Lung (tissue), 12 donors: ENCODE measurements around the gene GTPBP2. TPM values are rescaled to one million over a fixed set of nuclear protein-coding genes. Genes with fewer than 3 reads are reported as not detected.

ENCODE experiments used
- ATAC-seq: fragments of 200-7000 bp; cut with Tn5 transposase; one replicate; pipeline ENCODE4 v1.9.1; 2020; ENCODE audit warnings: moderate number of reproducible peaks; ENCODE audit not compliant: insufficient read depth, low FRiP score
- DNase-seq, 3 donors: peaks; one replicate each; pipeline ENCODE4 v3.0.0-alpha.2; 2013 to 2017
- H3K27ac ChIP-seq, 2 donors: one replicate each; pipeline ENCODE4 v1.5.1; 2013; ENCODE audit warnings: mild to moderate bottlenecking in 2 of 2, moderate library complexity in 2 of 2, control low read depth in 1 of 2, inconsistent platforms in 1 of 2, low read depth in 1 of 2, low read length in 1 of 2
- H3K27me3 ChIP-seq, 3 donors: one replicate each; pipeline ENCODE4 v1.5.1; 2013; ENCODE audit warnings: low read length in 2 of 3; ENCODE audit not compliant: control insufficient read depth in 3 of 3, insufficient read depth in 3 of 3
- H3K36me3 ChIP-seq, 4 donors: one replicate each; pipeline ENCODE4 v1.5.1; 2013; ENCODE audit warnings: low read length in 4 of 4, mild to moderate bottlenecking in 1 of 4, moderate library complexity in 1 of 4; ENCODE audit not compliant: control insufficient read depth in 4 of 4, insufficient read depth in 4 of 4
- H3K4me1 ChIP-seq, 5 donors: one replicate each; pipeline ENCODE4 v1.5.1; 2013; ENCODE audit warnings: low read length in 5 of 5, mild to moderate bottlenecking in 2 of 5, moderate library complexity in 1 of 5; ENCODE audit not compliant: control insufficient read depth in 5 of 5, insufficient read depth in 5 of 5
- H3K4me3 ChIP-seq: one replicate; pipeline ENCODE4 v1.5.1; 2013; ENCODE audit warnings: mild to moderate bottlenecking, control low read depth, moderate library complexity
- H3K9ac ChIP-seq, 2 donors: one replicate each; pipeline ENCODE4 v1.5.1; 2013; ENCODE audit warnings: low read length in 2 of 2, control low read depth in 1 of 2; ENCODE audit not compliant: insufficient read depth in 1 of 2
- H3K9me3 ChIP-seq, 4 donors: one replicate each; pipeline ENCODE4 v1.5.1; 2013; ENCODE audit warnings: low read length in 3 of 4, mild to moderate bottlenecking in 1 of 4, moderate library complexity in 1 of 4; ENCODE audit not compliant: control insufficient read depth in 4 of 4, insufficient read depth in 3 of 4
- CTCF ChIP-seq: IDR thresholded peaks from 2 replicates; pipeline ENCODE4 v1.5.1; 2012; ENCODE audit warnings: mild to moderate bottlenecking; ENCODE audit errors: control extremely low read depth, extremely low read depth
- WGBS, 2 donors: extraction: QIAGEN DNeasy Blood & Tissue Kit; methylation state at CpG; one replicate each; pipeline ENCODE4 v1.1.7; 2013; 5-methylcytosine and 5-hydroxymethylcytosine counted together
- polyA plus RNA-seq, 2 donors: library from polyadenylated mRNA; stranded (reverse); fragments of 200-250 nt; gene quantifications; one replicate each; pipeline ENCODE4 v1.2.1, GENCODE V29; 2013
- total RNA-seq, 2 donors: library from RNA; depleted of rRNA in 1 of 2; stranded (reverse); fragments of >200 nt in 1 of 2; gene quantifications; one replicate each; pipeline ENCODE4 v1.2.1, GENCODE V29; 2014 to 2021
- donor health status: control.
- donor health status: control.
- donor health status: Bipolar disorder and iron deficiency.
- donor health status: healthy.
- donor health status: DM: yes; HTN: yes; CAD: no.

GTPBP2 gene
- total and polyA plus RNA-seq, 4 donors, result 49.9 to 78.4 (median 60.8) TPM

GRCh38 chr6:43613721-43614395 lies 15.2 kb downstream of the GTPBP2 start:
- TF ChIP-seq CTCF, result no peak
- H3K9ac ChIP-seq, result no peak overlapping the region
- H3K27me3 ChIP-seq, result no peaks in the 10 kb centered on the region
- DNase-seq, result no peak
- H3K4me1 ChIP-seq, result no peaks in the 10 kb centered on the region
- no peak overlapping the region for H3K4me3 ChIP-seq
- WGBS, 2 donors, result 96% methylated on average over 6 of the region's 6 CpGs
- H3K36me3 ChIP-seq, result peaks cover 3 to 30% (median 17%) of the 10 kb centered on the region in 4 donors
- no peak for ATAC-seq
- H3K9me3 ChIP-seq, result no peaks in the 10 kb centered on the region
- H3K27ac ChIP-seq, result no peak overlapping the region

GRCh38 chr6:43610431-43610830 lies 18.6 kb downstream of the GTPBP2 start:
- no peak for TF ChIP-seq CTCF
- Histone ChIP-seq H3K27ac (no peak overlapping the region), H3K27me3 (no peaks in the 10 kb centered on the region), H3K9me3 (no peaks in the 10 kb centered on the region), H3K36me3 (peaks cover 3 to 31% (median 22%) of the 10 kb centered on the region in 4 donors), H3K4me3 (no peak overlapping the region), H3K9ac (no peak overlapping the region), H3K4me1 (no peaks in the 10 kb centered on the region)
- no peak for DNase-seq
- WGBS, 2 donors, result 96 to 98% methylated on average over 5 of the region's 5 CpGs
- ATAC-seq, result no peak

- H3K4me3 ChIP-seq, result no peak overlapping the region
- H3K9me3 ChIP-seq, result no peaks in the 10 kb centered on the region
- no peak for DNase-seq
- H3K4me1 ChIP-seq, result no peaks in the 10 kb centered on the region
- TF ChIP-seq CTCF, result no peak
- H3K36me3 ChIP-seq, result peaks cover 8 to 34% (median 27%) of the 10 kb centered on the region in 4 donors
- H3K27ac ChIP-seq, result no peak overlapping the region
- no peak for ATAC-seq
- H3K9ac ChIP-seq, result no peak overlapping the region
- H3K27me3 ChIP-seq, result no peaks in the 10 kb centered on the region
- 87 to 94% methylated on average over 1 of the region's 1 CpG for WGBS, 2 donors
Measured at GRCh38 chr6:43609402-43609801, 19.7 kb downstream of the GTPBP2 start.

- TF ChIP-seq CTCF, result no peak
- no peak for DNase-seq
- H3K4me3 ChIP-seq, result no peak overlapping the region
- H3K27me3 ChIP-seq, result no peaks in the 10 kb centered on the region
- peaks cover 8 to 29% (median 22%) of the 10 kb centered on the region in 4 donors for H3K36me3 ChIP-seq
- H3K9me3 ChIP-seq, result no peaks in the 10 kb centered on the region
- no peak overlapping the region for H3K9ac ChIP-seq
- no peaks in the 10 kb centered on the region for H3K4me1 ChIP-seq
- WGBS, 2 donors, result 33 to 43% methylated on average over 1 of the region's 1 CpG
- ATAC-seq, result no peak
- no peak overlapping the region for H3K27ac ChIP-seq
Measured at GRCh38 chr6:43608807-43609206, 20.3 kb downstream of the GTPBP2 start.
